NCI-H146 treated with DMSO at 0.1 percent for 48 hours (cell line): ENCODE data around the gene ZNF362.
A peak's percentile ranks its signal among the peaks of the same experiment; 100 is the strongest.

ENCODE experiments used
- DNase-seq: peaks from one replicate; lab custom pipeline; 2025; ENCODE audit not compliant: unreplicated experiment; lab: John Stamatoyannopoulos, UW

Gene ZNF362

GRCh38 chr1:33244143-33244808 lies 12.0 kb upstream of the ZNF362 start:
- no peak for DNase-seq

- DNase-seq: no peak
Observed at GRCh38 chr1:33244809-33245186, 11.5 kb upstream of the ZNF362 start.

GRCh38 chr1:33246171-33246570 lies 10.1 kb upstream of the ZNF362 start:
- no peak for DNase-seq

- DNase-seq: no peak
Observed at GRCh38 chr1:33247545-33247944, 8.7 kb upstream of the ZNF362 start.

- DNase-seq: no peak
Observed at GRCh38 chr1:33248244-33248643, 8.0 kb upstream of the ZNF362 start.

GRCh38 chr1:33249422-33249821 lies 6.9 kb upstream of the ZNF362 start:
- DNase-seq: no peak

- no peak for DNase-seq
Observed at GRCh38 chr1:33250217-33250616, 6.1 kb upstream of the ZNF362 start.

GRCh38 chr1:33250724-33251123 lies 5.6 kb upstream of the ZNF362 start:
- no peak for DNase-seq

- DNase-seq: no peak
Observed at GRCh38 chr1:33254491-33254890, 1.8 kb upstream of the ZNF362 start.

- peak; percentile 16 for DNase-seq
Observed at GRCh38 chr1:33255347-33256220, 708 bp upstream of the ZNF362 start.

GRCh38 chr1:33256221-33256470 lies 146 bp upstream of the ZNF362 start:
- DNase-seq: no peak

- no peak for DNase-seq
Observed at GRCh38 chr1:33257207-33257771, 997 bp downstream of the ZNF362 start.

GRCh38 chr1:33257772-33258712 lies 1.8 kb downstream of the ZNF362 start:
- DNase-seq: no peak

- DNase-seq: no peak
Observed at GRCh38 chr1:33258788-33259274, 2.5 kb downstream of the ZNF362 start.

- DNase-seq: no peak
Observed at GRCh38 chr1:33259879-33260278, 3.6 kb downstream of the ZNF362 start.

GRCh38 chr1:33260439-33260838 lies 4.1 kb downstream of the ZNF362 start:
- DNase-seq: peak; percentile 47

- no peak for DNase-seq
Observed at GRCh38 chr1:33261344-33261743, 5.1 kb downstream of the ZNF362 start.

GRCh38 chr1:33263890-33264504 lies 7.7 kb downstream of the ZNF362 start:
- no peak for DNase-seq

- no peak for DNase-seq
Observed at GRCh38 chr1:33265780-33266605, 9.7 kb downstream of the ZNF362 start.

GRCh38 chr1:33266766-33267165 lies 10.5 kb downstream of the ZNF362 start:
- DNase-seq: no peak
